ENCODE results near the gene ZBP1.

ZBP1 gene

DNA sequence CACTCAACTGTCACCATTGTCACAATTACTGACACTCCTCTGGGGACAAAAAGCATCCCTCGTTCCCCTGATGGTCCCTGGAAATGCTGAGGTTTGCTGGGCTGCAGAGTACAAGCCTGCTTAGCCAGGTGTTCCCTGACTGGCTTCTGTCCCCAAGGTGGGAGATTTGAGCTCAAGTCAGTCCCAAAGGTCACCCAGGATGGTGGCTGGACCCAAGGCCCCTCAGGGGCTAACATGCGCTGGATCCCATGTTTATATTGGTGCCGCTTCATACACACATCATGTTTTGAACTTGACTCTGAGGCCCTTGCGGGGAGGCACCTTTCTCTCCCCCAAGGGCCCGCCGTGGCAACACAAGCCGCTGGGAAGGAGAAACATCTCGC is 45.4 kb upstream of the ZBP1 start:
- no peak for FAIRE-seq
- TF ChIP-seq CTCF (IDR thresholded peaks at IDR 0.05; ENCODE audit: insufficient read depth, missing control alignments), result no peak
- DNase-seq (ENCODE audit: insufficient read length, low spot score), result no peak

DNA sequence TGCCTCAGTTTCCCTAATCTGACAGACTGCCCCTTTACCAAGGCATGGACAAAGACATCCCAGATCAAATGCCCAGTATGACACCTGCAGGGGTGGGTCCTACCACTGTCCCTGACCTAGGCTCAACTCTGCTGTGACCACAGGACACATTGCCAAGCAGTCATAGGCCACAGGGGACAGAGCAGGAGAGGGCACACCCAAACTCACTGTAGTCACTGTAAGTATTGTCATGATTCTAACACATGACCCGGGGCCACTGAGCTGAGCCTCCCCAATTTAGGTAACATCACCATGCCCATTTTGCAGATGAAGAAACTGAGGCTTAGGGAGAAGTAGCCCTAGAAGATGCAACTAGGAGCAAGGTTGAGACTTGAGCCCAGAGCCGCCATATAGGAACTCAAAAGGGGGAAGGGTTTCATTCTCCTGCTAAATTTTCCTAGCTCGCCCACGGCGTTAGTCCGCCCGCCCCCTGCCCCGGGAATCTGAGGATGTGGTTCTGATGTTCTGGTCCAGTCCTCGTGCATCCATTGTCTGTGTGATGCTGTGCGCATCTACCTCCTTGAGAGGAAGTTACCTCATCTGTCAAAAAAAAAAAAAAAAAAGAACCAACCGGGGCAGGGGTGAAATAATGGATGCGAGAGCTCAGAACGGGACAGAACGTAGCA is 44.8 kb upstream of the ZBP1 start:
- no peak for TF ChIP-seq CTCF (IDR thresholded peaks at IDR 0.05; ENCODE audit: insufficient read depth, missing control alignments)
- DNase-seq (ENCODE audit: insufficient read length, low spot score), result no peak
- FAIRE-seq, result no peak

- FAIRE-seq, result no peak
- DNase-seq (ENCODE audit: insufficient read length, low spot score), result no peak
- TF ChIP-seq CTCF (IDR thresholded peaks at IDR 0.05; ENCODE audit: insufficient read depth, missing control alignments), result no peak
Observed at GRCh38 chr20:57664476-57664875, 44.2 kb upstream of the ZBP1 start.

DNA sequence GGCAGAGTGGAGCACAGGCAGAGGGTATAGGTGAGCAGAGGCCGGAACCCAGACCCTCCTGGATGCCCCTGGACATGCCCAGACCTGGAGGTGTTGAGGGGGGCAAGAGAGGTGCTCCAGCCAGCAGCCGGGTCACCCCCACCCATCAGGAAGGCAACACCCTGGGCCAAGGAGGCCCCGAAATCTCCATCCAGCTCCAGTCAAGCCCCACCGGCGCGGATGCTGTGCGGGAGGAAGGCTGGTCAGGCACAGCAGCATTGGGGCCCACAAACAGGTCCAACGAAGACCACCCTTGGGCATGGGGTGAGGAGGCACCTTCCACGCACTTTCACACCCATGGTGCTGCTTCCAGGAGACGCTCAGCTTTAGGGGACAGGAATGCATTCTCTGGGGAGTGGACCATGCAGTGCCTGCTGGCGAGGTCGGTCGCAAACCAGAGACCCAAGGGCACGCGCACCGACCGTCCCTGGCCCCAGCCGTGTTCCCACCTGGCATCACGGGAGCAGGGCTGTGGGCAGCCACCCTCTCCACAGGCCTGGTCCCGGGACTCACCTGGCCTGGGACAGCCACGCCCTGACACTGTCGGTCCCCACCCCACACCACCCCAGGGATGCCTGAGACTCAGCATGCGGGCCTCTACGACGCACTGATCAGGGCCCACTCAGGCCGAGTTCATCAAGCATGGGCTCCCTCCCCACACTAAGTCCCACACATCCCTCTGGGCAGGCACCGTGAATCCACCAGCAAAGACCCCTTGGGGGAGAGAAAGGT is 43.6 kb upstream of the ZBP1 start:
- FAIRE-seq (no peak), DNase-seq (ENCODE audit: insufficient read length, low spot score) (no peak)
- TF ChIP-seq CTCF (IDR thresholded peaks at IDR 0.05; ENCODE audit: insufficient read depth, missing control alignments), result no peak

DNA sequence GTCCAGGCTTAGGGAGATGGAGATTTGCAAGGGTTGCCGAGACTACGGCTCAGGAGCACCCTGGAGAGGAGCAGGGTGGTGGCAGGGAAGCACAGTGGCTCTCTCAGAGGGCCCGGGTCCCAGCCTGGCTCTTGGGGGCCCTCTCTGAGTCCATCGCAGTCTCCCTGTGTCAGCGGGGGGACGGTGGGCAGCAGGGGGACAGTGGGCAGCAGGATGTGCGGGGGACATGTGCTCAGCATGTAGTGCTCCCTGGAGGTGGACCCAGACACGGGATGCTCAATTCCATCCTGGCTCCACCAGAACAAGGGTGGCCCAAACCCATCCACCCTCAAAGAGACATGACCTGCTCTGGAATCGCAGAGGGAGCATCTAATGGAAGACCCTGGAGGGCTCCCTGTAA is 43.0 kb upstream of the ZBP1 start:
- DNase-seq (ENCODE audit: insufficient read length, low spot score) (no peak), FAIRE-seq (no peak)
- TF ChIP-seq CTCF (IDR thresholded peaks at IDR 0.05; ENCODE audit: insufficient read depth, missing control alignments), result no peak

- no peak for FAIRE-seq
- DNase-seq (ENCODE audit: insufficient read length, low spot score), result peak; percentile 12
- no peak for TF ChIP-seq CTCF (IDR thresholded peaks at IDR 0.05; ENCODE audit: insufficient read depth, missing control alignments)
Observed at GRCh38 chr20:57662456-57663240, 42.4 kb upstream of the ZBP1 start.

All from D721Med (cell line).